Parathyroid adenoma (tissue), 2 donors: ENCODE measurements around the gene USP33.
A peak's percentile ranks its signal among the peaks of the same experiment; 100 is the strongest.

Experiments used
- H2AFZ ChIP-seq: fragments of 300-600 bp; sonication (generic); one replicate; pipeline ENCODE4 v1.7.0; 2017; ENCODE audit warnings: antibody characterized with exemption, mild to moderate bottlenecking
- H3K27ac ChIP-seq: fragments of 300-600 bp; sonication (generic); one replicate; pipeline ENCODE4 v1.7.0; 2017
- H3K27me3 ChIP-seq: fragments of 300-600 bp; sonication (generic); one replicate; pipeline ENCODE4 v1.7.0; 2017; ENCODE audit warnings: low read length; ENCODE audit not compliant: control insufficient read depth, insufficient read depth
- H3K36me3 ChIP-seq: fragments of 300-600 bp; sonication (generic); one replicate; pipeline ENCODE4 v1.7.0; 2017; ENCODE audit warnings: low read length; ENCODE audit not compliant: control insufficient read depth, insufficient read depth
- H3K4me1 ChIP-seq: fragments of 300-600 bp; sonication (generic); one replicate; pipeline ENCODE4 v1.7.0; 2017; ENCODE audit warnings: control low read depth
- H3K4me2 ChIP-seq: fragments of 300-600 bp; sonication (generic); one replicate; pipeline ENCODE4 v1.7.0; 2017; ENCODE audit warnings: low read length
- H3K4me3 ChIP-seq: fragments of 300-600 bp; sonication (generic); one replicate; pipeline ENCODE4 v1.7.0; 2017; ENCODE audit warnings: low read depth, low read length
- H3K79me2 ChIP-seq: fragments of 300-600 bp; sonication (generic); one replicate; pipeline ENCODE4 v1.7.0; 2017; ENCODE audit warnings: control low read depth
- H3K9ac ChIP-seq: fragments of 300-600 bp; sonication (generic); one replicate; pipeline ENCODE4 v1.7.0; 2017; ENCODE audit warnings: mild to moderate bottlenecking
- H3K9me3 ChIP-seq: fragments of 300-600 bp; sonication (generic); one replicate; pipeline ENCODE4 v1.7.0; 2017; ENCODE audit warnings: low read length; ENCODE audit not compliant: control insufficient read depth
- CTCF ChIP-seq: fragments of 300-600 bp; sonication (generic); IDR thresholded peaks from one replicate; pipeline ENCODE4 v1.7.0; 2017; ENCODE audit warnings: antibody characterized with exemption, mild to moderate bottlenecking
- donor health status: primary hyperparathyroidism.

Gene USP33

DNA sequence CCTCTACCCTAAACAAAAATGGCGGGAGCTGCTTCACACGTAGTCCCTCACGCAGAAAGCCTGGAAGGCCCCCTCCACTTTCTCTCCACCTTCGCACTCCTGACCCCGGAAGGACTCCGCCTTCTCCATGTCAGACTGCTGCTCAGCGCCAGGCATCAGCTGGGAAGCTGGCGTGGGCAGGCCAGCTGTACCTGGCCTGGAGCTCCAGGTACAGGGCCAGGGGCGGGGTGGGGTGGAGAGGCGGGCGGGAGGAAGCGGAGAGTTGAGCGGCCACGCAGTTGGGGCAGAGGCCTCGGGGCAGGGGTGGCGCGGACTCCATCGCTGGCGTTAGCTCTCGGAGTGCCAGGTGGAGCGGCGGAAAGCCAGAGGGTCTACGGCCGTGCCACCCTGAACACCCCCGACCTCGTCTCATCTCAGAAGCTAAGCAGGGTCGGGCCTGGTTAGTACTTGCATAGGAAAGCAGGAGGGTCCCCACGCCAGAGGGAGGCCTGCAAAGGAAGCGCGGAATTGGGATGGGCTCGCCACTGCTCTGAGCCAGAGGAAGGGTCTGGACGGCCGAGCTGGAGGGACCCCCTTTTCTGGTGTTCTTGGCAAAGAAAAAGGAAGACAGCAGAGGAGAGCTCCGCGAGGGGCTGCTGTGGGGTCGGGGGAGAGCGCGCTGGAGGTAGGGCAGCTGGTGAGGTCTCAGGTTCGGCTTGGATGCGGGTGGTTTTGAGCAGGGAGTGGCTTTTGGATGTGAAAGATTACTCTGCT lies 20.1 kb upstream of the USP33 start, which contains the start of gene MIGA1:
TSS of gene MIGA1 (plus strand) at position 121 of the 753 bp plus-strand sequence. CDS start 3,604 bp downstream, outside the sequence.
- peak within 1 kb of the TSS; percentile 72 for H3K4me3 ChIP-seq
- no peaks in the 10 kb centered on the region for H3K27me3 ChIP-seq
- peaks cover 6% of the 10 kb centered on the region for H3K79me2 ChIP-seq
- no peaks in the 10 kb centered on the region for H3K4me1 ChIP-seq
- no peaks in the 10 kb centered on the region for H3K36me3 ChIP-seq
- H3K9me3 ChIP-seq = no peaks in the 10 kb centered on the region
- H3K4me2 ChIP-seq = peak within 1 kb of the TSS; percentile 80
- TF ChIP-seq CTCF = no peak
- H3K27ac ChIP-seq = peak within 1 kb of the TSS; percentile 60
- no peak within 1 kb of the TSS for H3K9ac ChIP-seq
- peak within 1 kb of the TSS; percentile 91 for H2AFZ ChIP-seq

GRCh38 chr1:77776007-77776700 lies 16.5 kb upstream of the USP33 start:
- H3K4me2 ChIP-seq = no peak overlapping the region
- peaks cover 3% of the 10 kb centered on the region for H3K79me2 ChIP-seq
- no peaks in the 10 kb centered on the region for H3K4me1 ChIP-seq
- H3K4me3 ChIP-seq = no peak overlapping the region
- H3K27me3 ChIP-seq = no peaks in the 10 kb centered on the region
- H3K27ac ChIP-seq = no peak overlapping the region
- no peaks in the 10 kb centered on the region for H3K9me3 ChIP-seq
- no peak overlapping the region for H2AFZ ChIP-seq
- TF ChIP-seq CTCF = no peak
- no peaks in the 10 kb centered on the region for H3K36me3 ChIP-seq
- no peak overlapping the region for H3K9ac ChIP-seq

- H2AFZ ChIP-seq = no peak overlapping the region
- no peak overlapping the region for H3K4me2 ChIP-seq
- H3K27me3 ChIP-seq = no peaks in the 10 kb centered on the region
- H3K4me3 ChIP-seq = no peak overlapping the region
- H3K9ac ChIP-seq = no peak overlapping the region
- no peak overlapping the region for H3K27ac ChIP-seq
- no peaks in the 10 kb centered on the region for H3K4me1 ChIP-seq
- H3K9me3 ChIP-seq = no peaks in the 10 kb centered on the region
- TF ChIP-seq CTCF = no peak
- no peaks in the 10 kb centered on the region for H3K36me3 ChIP-seq
- H3K79me2 ChIP-seq = no peaks in the 10 kb centered on the region
Observed at GRCh38 chr1:77768006-77768405, 8.4 kb upstream of the USP33 start.

DNA sequence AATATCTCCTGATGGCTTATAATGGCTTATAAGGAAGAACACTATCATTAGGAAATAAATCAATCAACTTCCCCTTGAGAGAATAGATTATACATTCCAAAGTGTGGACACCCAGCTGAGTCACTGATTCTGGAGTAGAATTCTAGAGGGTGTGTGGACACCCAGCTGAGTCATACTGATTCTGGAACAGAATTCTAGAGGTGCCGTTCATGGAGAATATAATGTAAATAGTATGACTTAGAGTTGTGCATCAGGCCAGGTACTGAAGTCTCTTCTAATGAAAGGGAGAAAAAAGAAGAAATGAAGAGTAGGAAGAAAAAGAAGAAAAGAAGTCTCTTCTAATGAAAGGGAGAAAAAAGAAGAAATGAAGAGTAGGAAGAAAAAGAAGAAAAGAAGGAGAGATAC lies 2.4 kb upstream of the USP33 start:
- Histone ChIP-seq H3K27ac (no peak overlapping the region), H2AFZ (no peak overlapping the region), H3K4me2 (no peak overlapping the region), H3K9me3 (no peaks in the 10 kb centered on the region), H3K79me2 (peaks cover 4% of the 10 kb centered on the region), H3K36me3 (no peaks in the 10 kb centered on the region), H3K27me3 (no peaks in the 10 kb centered on the region), H3K9ac (no peak overlapping the region), H3K4me3 (no peak overlapping the region), H3K4me1 (no peaks in the 10 kb centered on the region)
- no peak for TF ChIP-seq CTCF
